ENCODE data around the gene NOD2.

NOD2 gene

GRCh38 chr16:50719401-50720337 is 26.3 kb downstream of the NOD2 start:
- no peaks in the 10 kb centered on the region for H3K27me3 ChIP-seq (ENCODE audit: control insufficient read depth, insufficient read depth, low read length)
- no peaks in the 10 kb centered on the region for H3K9me3 ChIP-seq (ENCODE audit: control insufficient read depth, low read length)
- H3K4me1 ChIP-seq, result no peaks in the 10 kb centered on the region
- no peak overlapping the region for H3K4me3 ChIP-seq (ENCODE audit: low read depth, low read length)
- H2AFZ ChIP-seq, result no peak overlapping the region
- no peak overlapping the region for H3K4me2 ChIP-seq (ENCODE audit: low read length)
- no peaks in the 10 kb centered on the region for H3K36me3 ChIP-seq (ENCODE audit: control insufficient read depth, insufficient read depth, low read length)
- H3K9ac ChIP-seq, result no peak overlapping the region
- no peak for TF ChIP-seq CTCF (IDR thresholded peaks at IDR 0.05)
- no peak overlapping the region for H3K27ac ChIP-seq
- H3K79me2 ChIP-seq, result no peaks in the 10 kb centered on the region

- Histone ChIP-seq H3K9ac (no peak overlapping the region), H3K4me2 (ENCODE audit: low read length) (no peak overlapping the region), H3K4me1 (no peaks in the 10 kb centered on the region), H3K27me3 (ENCODE audit: control insufficient read depth, insufficient read depth, low read length) (no peaks in the 10 kb centered on the region), H3K9me3 (ENCODE audit: control insufficient read depth, low read length) (no peaks in the 10 kb centered on the region), H2AFZ (no peak overlapping the region), H3K27ac (no peak overlapping the region), H3K36me3 (ENCODE audit: control insufficient read depth, insufficient read depth, low read length) (no peaks in the 10 kb centered on the region), H3K79me2 (no peaks in the 10 kb centered on the region), H3K4me3 (ENCODE audit: low read depth, low read length) (no peak overlapping the region)
- TF ChIP-seq CTCF (IDR thresholded peaks at IDR 0.05), result no peak
Observed at GRCh38 chr16:50721549-50722404, 28.4 kb downstream of the NOD2 start.

- Histone ChIP-seq H3K9me3 (ENCODE audit: control insufficient read depth, low read length) (no peaks in the 10 kb centered on the region), H3K27ac (no peak overlapping the region), H3K27me3 (ENCODE audit: control insufficient read depth, insufficient read depth, low read length) (no peaks in the 10 kb centered on the region), H3K79me2 (no peaks in the 10 kb centered on the region), H3K9ac (no peak overlapping the region), H3K4me1 (no peaks in the 10 kb centered on the region), H2AFZ (no peak overlapping the region), H3K4me3 (ENCODE audit: low read depth, low read length) (no peak overlapping the region), H3K4me2 (ENCODE audit: low read length) (no peak overlapping the region), H3K36me3 (ENCODE audit: control insufficient read depth, insufficient read depth, low read length) (no peaks in the 10 kb centered on the region)
- no peak for TF ChIP-seq CTCF (IDR thresholded peaks at IDR 0.05)
Observed at GRCh38 chr16:50722405-50722737, 29.0 kb downstream of the NOD2 start.

GRCh38 chr16:50722960-50723359 is 29.6 kb downstream of the NOD2 start:
- Histone ChIP-seq H3K4me1 (no peaks in the 10 kb centered on the region), H3K36me3 (ENCODE audit: control insufficient read depth, insufficient read depth, low read length) (no peaks in the 10 kb centered on the region), H3K4me3 (ENCODE audit: low read depth, low read length) (no peak overlapping the region), H3K9me3 (ENCODE audit: control insufficient read depth, low read length) (no peaks in the 10 kb centered on the region), H3K9ac (no peak overlapping the region), H3K27me3 (ENCODE audit: control insufficient read depth, insufficient read depth, low read length) (no peaks in the 10 kb centered on the region), H2AFZ (no peak overlapping the region), H3K79me2 (no peaks in the 10 kb centered on the region), H3K4me2 (ENCODE audit: low read length) (no peak overlapping the region), H3K27ac (no peak overlapping the region)
- TF ChIP-seq CTCF (IDR thresholded peaks at IDR 0.05), result no peak
